Activated CD4-positive, alpha-beta T cell treated with anti-CD3 and anti-CD28 coated beads, Interleukin-10, Interleukin-2, amounts not matched to agents 100 ng/mL and 50 ng/mL, durations not matched to agents 16 hours and 8 hours (primary cell): ENCODE data around the gene RDH5.

Experiments
- DNase-seq: peaks from one replicate; pipeline ENCODE4 v3.0.0-alpha.2; 2020

The RDH5 gene, protein sequence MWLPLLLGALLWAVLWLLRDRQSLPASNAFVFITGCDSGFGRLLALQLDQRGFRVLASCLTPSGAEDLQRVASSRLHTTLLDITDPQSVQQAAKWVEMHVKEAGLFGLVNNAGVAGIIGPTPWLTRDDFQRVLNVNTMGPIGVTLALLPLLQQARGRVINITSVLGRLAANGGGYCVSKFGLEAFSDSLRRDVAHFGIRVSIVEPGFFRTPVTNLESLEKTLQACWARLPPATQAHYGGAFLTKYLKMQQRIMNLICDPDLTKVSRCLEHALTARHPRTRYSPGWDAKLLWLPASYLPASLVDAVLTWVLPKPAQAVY

DNA sequence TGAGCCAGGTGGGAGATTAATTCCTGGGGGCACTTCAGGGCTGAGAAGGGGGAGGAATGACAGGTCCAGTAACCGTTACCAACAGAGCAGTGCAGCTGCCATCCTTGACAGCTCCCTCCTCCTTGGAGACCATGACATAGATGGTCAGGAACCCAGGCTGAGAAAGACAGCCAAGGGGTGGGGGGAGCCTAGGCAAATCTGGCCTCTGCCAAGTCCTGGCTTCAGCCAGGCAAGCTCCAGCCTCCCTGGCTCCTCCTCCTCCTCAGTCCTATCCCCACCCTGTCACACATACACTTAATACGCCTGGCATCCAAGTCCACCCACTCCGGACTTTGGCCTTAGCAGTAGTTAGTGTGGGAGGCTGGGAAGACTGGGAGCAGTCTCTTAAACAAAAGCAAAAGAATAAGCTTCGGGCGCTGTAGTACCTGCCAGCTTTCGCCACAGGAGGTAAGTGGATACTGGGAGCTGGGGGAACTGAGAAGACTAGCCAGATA lies at the start of gene RDH5:
Gene RDH5 (plus strand): TSS at position 323 of the 494 bp plus-strand sequence. CDS start 792 bp downstream, outside the sequence.
- no peak for DNase-seq

DNA sequence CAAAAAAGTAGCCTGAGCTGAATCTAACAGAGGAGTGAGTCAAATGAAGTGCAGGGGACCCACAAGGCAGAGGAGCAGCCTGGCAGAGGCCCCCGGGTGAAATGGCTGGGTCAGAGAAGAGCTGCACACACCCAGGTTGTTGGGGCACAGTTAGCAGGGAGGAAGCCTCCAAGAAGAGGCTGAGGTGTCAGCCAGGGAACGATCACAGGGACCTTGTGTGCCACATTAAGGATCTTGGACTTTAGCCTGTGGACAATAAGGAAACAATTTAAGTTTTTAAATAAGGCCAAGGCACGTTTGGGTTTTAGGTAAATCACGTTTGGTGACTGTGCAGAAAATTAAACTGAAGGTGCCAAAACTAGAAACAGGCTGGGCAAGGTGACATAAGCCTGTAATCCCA lies 48.4 kb upstream of the RDH5 start:
- no peak for DNase-seq

DNA sequence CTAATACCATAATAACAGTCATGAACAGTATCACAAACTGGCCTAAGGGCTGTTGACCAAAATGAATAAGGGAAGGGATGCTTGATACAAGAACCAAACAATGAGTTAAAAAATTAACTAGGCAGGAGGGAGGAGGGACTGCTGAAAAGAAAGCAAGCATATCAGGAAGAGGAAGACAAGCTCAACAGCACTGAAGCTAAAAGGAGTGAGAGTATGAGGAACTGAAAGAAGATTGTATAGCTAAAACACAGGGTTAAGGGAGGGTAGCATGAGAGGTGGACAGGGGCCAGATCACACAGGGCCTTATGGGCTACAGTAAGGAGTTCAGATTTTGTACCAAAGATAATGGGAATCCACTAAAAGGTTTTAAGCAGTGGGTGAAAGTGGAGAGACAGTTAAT lies 46.6 kb upstream of the RDH5 start:
- no peak for DNase-seq

DNA sequence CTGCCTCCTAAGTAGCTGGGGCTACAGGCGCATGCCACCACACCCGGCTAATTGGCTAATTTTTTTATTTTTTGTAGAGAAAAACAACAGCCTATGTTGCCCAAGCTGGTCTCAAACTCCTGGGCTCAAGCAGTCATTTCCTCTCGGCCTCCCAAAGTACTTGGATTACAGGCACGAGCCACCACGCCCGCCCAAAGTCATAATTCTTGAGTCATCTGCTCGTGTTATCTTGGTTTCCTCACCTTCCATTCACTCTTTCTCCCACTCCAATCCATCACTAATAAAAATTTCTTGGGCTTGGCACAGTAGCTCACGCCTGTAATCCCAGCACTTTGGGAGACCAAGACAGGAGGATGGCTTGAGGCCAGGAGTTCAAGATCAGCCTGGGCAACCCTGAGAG lies 44.5 kb upstream of the RDH5 start:
- no peak for DNase-seq

DNA sequence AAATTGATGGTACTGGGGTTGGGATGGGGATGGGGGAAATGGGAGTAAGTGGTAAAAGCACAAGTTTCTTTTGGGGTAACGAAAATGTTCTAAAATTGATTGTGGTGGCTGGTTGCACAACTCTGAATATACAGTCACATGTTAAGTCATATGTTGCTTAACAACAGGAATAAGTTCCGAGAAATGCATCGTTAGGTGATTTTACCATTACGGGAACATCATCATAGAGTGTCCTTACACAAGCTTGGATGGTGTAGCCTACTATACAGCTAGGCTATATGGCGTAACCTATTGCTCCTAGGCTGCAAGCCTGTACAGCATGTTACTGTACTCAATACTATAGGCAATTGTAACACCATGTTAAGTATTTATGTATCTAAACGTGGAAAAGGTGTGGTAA lies 43.5 kb upstream of the RDH5 start:
- no peak for DNase-seq

DNA sequence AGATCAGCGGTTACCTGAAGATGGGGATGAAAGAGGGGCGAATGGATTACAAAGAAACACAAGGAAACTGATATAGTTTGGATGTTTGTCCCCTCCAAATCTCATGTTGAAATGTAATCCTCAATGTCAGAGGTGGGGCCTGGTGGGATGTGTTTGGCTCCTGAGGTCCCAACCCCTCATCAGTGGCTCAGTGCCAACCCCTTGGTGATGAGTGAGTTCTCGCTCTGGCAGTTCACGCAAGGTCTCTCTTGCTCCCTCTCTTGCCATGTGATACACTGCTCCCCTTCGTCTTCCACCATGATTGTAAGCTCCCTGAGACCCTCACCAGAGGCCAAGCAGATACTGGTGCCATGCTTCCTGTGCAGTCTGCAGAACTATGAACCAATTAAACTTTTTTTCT lies 40.5 kb upstream of the RDH5 start:
- DNase-seq, result no peak

DNA sequence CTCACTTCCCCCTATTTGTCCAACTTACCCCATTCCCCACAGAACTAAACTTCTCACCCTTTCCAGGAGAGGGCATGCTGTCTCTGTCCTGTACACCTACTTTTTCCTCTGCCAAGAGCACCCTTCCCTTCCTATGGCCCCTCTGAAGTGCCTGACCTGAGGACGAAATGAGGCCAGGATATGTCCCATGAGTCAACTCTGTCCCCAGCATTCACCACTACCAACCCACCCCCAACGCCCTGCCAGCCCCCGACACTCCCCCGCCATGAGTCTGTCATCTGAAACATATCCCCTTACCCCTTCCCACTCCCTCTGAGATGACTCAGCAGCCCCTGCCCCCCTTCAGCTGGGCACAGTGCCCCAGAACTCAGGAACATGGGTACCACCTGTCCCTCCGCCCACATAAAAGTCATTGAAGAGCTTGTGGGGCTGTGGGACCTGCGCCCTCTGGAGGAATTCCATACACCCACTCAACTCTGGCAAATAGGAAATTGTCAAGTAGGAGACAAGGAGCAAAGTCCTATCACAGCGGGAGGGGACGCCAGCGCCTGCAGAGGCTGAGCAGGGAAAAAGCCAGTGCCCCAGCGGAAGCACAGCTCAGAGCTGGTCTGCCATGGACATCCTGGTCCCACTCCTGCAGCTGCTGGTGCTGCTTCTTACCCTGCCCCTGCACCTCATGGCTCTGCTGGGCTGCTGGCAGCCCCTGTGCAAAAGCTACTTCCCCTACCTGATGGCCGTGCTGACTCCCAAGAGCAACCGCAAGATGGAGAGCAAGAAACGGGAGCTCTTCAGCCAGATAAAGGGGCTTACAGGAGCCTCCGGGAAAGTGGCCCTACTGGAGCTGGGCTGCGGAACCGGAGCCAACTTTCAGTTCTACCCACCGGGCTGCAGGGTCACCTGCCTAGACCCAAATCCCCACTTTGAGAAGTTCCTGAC lies 38.8 kb upstream of the RDH5 start:
- DNase-seq, result peak; percentile 8

DNA sequence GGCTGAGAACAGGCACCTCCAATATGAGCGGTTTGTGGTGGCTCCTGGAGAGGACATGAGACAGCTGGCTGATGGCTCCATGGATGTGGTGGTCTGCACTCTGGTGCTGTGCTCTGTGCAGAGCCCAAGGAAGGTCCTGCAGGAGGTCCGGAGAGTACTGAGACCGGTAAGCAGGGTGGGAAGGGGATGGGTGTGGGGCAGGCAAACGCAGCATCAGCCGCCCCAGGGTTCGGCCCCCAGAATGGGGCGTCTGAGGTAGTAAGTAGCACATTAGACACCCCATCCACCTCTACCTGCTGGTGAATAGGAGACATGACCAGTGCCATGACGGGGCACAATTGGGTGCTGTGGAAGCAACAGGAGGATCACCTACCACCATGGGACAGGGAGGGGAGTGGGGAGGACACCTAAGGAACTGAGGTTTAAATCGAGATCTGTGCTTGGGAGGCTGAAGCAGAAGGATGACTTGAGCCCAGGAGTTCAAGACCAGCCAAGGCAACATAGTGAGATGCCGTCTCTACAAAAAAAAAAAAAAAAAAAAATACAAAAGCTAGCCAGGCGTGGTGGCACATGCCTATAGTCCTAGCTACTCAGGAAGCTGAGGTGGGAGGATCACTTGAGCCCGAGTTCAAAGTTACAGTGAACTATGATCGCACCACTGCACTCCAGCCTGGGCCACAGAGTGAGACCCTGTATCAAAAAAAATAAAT lies 38.0 kb upstream of the RDH5 start:
- no peak for DNase-seq

DNA sequence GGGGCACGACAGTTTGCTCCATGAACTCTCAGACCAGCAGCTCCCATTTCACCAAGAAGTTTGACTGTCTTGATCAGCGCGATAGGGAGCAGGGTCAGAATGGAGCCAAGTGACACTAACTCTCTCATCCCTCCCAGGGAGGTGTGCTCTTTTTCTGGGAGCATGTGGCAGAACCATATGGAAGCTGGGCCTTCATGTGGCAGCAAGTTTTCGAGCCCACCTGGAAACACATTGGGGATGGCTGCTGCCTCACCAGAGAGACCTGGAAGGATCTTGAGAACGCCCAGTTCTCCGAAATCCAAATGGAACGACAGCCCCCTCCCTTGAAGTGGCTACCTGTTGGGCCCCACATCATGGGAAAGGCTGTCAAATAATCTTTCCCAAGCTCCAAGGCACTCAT lies 36.5 kb upstream of the RDH5 start:
- no peak for DNase-seq

DNA sequence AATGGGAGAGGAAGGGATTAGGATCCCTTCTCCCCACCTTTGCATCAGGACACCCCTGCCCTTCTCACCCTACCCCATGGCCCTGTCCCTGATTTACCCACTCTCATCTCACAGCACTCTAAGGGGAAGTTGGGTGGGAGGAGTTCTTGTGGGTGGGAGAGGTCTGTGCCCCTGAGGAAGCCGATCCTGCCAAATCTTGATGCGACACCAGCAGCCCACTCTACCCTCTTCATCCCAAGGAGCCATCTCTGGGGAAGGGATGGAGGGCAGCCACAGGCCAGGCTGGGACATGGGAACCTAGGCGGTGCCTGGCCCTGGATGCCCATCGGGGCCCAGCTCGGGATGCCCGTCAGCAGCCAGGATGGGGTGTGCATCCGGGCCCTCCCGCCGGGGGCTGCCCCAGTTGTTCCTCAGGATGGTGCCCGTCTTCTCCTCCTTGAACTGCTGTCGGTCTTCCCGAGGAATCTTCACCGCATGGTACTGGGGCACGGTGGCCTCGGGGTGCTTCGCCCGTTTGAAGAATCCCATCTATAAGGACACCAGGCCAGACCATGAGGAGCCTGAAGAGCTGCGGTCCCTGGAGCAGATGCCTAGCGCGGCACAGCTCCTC lies 35.3 kb upstream of the RDH5 start:
- DNase-seq, result no peak

DNA sequence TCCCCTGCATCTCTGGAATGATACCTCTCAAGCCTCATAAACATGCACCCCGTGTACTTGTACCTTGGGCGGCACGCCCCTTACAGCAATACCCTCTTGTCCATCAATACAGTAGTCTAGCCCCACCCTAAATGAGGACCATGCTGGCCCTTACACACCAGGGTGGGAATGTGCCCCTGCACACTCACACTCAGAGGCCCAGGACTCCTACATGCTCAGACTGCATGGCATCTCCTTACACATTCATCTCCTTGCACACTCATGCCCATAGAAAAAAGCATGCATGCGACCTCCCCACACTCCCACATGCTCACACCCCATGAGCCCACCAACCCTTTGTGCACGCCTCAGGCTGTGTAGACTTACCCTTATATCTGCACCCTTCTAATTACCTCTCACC lies 34.5 kb upstream of the RDH5 start:
- DNase-seq, result no peak

DNA sequence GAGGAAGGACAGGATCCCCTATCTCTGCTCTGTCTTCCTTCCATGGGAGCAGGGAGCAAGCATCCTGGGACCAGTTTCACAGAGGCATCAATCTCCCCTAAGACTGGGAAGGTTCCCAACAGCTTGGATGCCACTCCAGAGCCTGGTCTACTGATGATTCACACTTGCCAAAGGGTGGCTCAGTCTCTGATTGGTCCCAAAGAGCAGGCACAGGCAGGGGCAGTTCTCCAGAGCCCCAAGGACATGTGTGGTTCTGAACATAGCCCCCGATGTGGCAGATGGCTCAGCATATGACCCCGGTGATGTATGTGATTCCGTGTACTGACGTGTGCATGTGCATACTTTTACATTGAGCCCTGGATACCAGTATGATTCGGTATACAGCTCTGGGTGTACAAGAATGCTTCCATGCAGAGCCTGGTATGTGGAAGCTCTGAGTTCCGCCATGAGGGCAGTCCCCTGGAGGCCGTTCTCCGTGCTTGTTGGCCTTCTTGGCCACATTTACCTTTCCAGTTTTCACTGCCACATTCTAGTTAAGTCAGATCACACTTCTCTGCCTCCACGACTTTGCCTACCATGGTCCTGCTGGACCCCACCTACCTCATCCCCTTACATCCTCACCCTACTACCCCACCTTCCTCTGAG lies 33.7 kb upstream of the RDH5 start:
- DNase-seq, result no peak

DNA sequence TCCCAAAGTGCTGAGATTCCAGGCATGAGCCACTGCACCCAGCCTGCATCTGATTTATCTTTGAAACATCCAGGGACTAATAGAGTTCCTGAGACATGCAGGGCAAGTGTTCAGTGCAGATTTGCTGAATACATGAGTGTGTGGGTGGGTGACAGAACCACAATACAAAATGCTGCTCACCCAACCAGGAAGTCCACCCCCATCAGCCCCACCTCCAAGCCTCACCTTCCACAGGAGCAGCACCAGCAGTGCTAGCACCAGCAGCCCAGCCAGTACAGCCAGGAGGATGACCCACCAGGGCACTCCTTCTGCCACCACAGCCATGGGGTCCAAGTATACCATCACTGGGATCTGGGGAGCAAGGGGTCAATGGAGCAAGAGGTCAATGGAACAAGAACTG lies 32.4 kb upstream of the RDH5 start:
- DNase-seq, result peak; percentile 28

DNA sequence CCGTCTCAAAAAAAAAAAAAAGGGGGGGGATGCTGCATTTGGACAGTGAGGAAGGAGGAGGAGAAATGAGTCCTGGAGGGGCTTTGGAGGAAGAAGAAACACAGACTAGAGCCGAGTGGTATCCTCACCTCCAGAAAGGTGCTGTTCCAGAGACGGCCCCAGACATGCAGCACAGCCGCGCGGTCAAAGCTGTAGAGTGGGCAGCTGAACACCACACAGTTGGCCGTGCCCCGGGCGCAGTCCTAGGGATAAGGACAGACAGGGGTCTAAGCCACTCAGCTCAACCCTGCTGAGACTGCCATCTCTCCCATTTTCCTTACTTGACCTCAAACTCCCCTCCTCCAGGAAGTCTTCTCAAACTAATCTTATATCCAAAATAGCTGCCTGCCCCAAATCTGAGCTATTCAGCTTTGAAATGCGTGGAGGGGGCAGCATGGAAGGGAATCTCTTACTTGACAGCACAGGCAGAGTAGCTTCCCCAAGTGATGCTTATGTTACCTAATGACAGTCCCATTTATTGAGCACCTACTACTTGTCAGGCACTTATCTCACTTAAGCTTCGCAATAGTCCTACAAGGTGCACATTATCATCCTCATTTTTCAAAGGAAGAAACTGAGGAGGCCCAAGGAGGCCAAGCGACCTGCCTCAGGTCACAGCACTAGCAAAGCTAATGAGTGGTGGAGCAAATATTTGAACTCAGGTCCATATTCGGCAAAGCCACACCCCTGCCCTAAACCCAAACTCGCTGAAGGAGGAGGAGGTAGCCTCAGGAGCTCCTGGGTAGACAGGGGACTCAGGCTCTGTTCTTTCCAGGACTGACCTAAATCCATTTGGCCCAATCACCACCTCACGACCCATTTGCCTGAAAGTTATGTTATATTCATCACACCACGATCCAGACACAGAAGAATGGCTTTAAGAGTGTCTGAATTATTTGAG lies 31.2 kb upstream of the RDH5 start:
- no peak for DNase-seq

DNA sequence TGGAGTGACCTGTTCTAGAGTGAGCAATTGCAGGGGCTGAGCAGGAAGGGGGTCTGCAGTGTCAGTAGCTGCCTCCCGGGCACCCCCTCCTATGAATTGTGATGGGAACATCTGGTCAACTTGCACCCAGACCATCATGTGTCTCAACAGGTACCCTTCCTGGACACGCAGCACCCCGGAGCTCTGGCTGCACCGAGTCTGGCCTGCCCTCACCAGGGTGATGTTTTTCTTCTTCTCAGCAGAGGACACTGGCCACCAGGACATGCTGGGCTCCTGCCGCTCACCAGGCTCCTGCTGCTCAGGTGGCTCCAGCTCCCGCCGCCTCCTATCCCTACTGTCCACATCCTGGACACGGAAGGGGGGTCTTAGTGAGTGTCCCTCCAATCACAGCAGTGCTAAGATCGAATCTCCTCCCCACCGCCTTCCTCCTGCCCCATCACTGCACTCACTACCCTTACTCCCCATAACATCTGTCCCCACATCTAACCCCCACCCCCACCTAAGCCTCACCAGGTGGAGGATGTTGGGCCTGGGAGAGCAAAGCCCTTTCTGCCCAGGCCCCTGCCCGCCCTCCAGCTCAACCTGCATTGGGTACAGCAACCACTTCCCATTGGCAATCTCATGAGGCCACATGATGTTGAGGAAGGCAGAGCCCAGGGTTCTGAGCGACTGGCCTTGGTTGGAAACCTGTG lies 27.4 kb upstream of the RDH5 start:
- DNase-seq, result no peak

DNA sequence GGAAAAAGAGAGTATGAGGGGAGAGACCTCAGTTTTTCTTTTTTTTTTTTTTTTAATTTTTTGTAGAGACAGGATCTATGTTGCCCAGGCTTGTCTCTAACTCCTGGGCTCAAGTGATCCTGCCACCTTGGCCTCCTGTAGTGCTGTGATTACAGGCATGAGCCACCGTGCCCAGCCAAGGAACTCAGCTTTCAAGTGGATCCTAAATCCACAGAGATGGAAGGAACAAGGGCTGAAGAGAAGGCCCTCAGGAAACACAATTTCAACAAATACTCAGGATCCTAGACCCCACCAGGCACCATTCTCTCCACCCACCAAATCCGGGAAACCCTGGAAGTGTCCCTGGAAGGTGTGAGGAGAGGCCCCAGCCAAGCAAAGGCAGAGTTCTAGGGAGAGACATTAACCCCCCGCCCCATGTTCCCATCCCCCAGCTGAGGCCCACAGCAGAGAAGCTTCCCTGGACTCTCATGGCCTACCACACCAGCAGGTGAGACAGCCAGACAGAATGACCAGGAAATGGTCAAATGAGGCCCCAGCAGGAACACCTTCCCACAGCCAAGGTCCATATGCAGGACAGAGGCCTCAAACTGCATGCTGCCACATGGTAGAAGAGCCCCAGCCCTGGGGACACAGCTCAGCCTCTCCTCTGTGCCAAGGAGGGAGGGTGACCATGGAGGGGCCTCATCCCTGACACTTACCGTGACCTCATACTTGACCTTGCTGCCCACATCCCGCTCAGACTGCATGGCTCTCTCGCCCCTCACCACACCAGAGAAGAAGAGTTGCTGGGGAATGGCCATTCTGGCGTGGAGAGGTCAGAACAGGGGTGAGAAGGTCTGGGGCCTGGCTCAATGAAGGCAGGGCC lies 26.6 kb upstream of the RDH5 start:
- DNase-seq, result no peak

DNA sequence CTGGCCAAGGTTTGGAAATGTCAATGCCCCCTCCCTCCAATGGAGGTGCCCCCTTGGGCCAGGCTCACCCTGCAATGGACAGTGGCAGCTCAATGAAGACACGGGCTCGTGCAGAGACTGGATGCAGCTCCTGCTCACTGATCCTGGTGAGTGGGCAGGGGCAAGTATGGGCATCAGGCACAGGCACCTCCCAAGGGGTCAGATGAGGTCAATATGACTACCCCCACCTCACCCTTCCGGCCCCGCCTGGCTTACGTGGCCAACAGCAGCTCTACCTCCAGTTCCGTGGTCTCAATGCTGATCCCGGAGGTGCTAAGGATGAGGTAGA lies 26.0 kb upstream of the RDH5 start:
- DNase-seq, result no peak

DNA sequence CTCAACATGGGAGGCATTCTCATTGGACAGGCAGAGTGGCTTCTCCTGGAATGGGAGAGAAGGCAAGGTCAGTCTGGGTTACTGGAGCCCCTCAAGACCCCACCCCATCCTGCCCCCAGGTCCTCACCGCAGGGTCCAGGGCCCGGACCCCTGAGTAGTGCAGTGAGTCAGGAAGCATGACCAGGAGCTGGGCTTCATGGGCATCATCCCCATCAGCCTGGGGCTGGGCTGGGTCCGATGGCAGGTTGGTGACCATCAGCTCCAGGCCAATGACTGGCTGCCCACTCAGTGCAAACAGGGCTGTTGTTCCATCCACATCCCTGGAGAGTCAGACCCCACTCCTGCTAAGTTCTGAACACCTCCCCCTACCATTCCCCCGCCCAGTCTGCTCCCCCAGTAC lies 25.5 kb upstream of the RDH5 start:
- DNase-seq, result no peak

DNA sequence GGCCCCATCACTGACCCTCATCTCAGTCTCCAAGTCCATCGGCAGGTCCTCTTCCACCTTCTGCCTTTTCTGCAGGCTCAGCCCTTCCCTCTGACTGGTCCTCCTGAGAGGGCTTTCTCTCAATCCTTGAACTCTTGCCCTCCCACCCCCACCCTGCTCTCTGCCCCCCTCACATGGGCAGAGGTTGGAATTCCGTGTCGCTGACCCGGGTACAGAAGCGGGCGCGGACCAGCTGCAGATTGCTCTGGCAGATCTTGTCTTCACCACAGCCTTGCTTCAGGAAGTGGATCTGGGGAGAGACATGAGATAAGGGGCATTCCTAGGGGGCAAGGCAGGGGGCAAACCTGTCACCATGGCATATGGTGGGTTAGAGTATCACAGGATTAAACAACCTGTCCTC lies 24.8 kb upstream of the RDH5 start:
- no peak for DNase-seq

DNA sequence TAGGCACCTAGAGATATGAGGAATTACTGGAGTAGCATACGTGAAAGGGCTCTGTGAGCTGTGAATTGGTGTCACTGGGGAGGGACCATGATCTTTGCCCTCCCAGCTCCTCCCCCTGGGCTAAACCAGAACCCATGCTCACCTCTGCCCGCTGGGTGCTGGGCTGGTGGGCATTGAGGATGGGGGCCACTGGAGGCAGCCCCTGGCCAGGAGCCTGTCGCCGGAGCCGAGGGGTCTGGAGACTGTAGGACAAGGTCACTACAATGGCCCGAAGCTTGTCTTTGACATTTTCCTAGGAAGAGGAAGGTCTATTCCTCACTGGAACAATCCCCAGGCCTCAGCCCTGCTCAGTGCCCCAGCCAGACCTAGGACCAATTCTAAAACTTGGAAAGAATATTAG lies 24.1 kb upstream of the RDH5 start:
- no peak for DNase-seq
